RPMI7951 (cell line): ENCODE measurements around the gene CASZ1. TPM values are rescaled to one million over a fixed set of nuclear protein-coding genes. Genes with fewer than 3 reads are reported as not detected.

Source experiments
- DNase-seq: peaks from one replicate; pipeline ENCODE4 v3.0.0-alpha.2; 2012; ENCODE audit warnings: low read depth
- total RNA-seq: library from RNA; depleted of rRNA; stranded (reverse); fragments of >200 nt; shearing (Covaris generic); gene quantifications from 2 replicates; pipeline ENCODE4 v1.2.3, GENCODE V29; 2014

Gene CASZ1
- total RNA-seq, 1 experiment from 2014 or later: under 0.01 TPM

DNA sequence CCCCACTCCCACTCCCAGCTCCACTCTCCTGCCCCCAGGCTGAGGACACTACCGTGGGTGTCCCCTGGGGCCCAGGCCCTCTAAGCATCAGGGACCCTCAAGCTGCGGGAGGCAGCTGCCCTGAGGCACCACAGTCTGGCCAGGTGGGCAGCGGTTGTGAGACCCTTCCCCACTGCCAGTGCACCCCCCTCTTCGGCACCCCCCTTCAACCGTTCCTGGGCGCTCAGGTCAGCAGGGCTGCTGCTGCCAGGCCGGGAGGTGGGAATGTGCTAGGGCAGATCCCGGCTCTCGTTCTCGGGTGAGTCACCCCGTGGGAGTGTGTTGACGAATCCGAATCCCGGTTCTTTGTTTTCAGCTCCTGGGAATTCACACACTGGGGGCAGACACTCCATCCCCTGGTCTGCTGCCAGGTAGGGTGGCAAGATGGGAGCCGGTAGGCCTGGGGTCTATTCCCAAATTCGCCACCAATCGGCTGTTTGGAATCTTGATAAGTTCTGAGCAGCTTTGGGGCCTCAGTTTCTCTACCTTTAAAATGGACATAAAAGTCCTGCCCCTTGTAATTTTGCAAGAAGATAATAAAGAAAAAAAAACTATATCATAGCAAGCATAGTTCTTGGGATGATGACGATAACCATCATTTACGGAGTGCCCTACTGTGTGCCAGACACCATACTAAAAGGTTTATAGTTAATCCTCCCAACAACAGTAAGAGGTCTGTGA lies 28.5 kb upstream of the CASZ1 start:
- peak; percentile 63 for DNase-seq

DNA sequence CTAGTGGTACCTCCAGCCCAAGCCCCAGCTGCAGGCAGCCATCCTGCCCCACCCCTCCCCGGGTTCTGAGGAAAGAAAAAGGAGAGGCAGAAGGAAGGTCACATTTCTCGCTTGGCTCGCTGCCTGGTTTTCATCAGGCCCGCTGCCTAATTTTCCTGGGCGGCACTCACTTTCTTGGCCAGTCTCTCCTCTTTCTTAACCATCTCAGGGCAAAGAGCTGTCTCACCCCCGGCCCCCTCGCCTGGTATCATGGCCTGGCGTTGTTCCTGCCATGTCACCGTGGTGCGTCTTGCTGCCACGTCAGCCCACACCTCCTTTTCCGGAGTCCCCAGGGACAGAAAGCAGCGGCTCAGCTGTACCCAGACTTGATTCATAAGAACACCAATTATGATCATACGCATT lies 26.6 kb upstream of the CASZ1 start:
- DNase-seq: no peak

DNA sequence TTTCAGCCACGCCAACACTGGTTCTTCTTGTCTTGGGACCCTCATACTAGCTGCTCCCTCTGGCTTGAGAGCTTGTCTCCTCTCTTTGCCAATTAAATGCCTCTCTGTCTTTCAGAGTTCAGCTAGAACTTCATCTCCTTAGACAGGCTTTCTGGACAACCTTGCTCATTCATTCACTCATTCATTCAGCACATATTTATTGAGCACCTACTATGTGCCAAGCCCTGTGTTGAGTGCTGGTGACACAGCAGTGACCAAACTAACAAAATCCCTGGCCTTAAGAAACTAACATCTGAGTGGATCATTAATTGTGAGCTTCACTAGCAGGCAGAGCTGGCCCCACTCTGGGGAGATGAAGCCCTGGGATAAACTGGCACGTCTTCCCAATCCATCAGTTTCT lies 24.9 kb upstream of the CASZ1 start:
- no peak for DNase-seq

DNA sequence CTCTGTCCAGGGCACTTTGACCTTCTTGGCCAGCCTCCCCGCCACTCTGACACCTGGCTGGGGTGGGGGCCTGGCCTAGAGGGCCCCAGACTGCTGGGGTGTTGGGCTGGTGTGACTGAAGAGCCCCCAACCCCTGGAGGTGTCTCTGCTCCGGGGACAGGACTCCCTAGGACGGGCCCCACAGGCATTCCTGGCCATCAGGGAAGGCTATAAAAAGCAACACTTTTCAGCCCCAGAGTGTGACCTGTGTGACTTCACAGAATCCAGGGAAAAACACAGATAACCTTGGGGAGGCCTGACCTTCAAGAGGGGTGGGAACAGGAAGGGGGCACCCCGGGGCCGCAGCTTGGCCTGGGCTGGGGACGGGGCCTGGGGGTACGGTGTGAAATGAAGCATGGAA lies 24.0 kb upstream of the CASZ1 start:
- no peak for DNase-seq

DNA sequence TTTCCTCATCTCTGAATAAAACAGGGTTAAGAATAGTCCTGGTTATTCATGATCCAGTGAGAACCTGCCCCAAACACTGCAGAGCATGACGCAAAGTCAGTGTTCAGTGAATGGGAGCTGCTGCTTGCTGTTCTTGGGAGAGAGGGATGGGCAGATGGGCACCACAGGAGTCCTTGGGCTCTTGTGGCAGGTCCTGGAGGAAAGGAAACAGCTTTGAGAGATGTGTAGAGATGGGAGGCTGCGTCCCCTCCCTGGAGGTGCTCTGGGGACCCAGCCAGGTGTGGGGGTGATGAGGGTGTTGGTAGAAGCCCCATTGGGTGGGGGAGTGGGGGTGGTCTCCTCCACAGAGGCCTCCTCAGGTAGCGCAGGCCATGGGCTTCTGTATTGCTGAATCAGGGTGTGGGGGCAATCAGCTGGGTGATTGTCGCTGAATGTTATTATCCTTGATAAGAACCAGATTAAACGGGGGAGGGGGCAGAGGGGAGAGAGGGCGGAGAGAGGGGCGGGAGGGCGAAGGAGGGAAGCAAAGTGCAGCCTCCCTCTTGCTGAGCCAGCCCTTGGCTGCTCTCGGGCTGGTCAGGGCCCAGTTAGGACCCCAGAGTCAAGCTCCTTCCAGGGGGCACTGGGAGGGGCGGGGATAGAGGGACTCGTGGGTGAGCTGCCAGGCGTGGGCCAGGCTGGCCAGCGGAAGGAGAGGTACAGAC lies 22.9 kb upstream of the CASZ1 start:
- no peak for DNase-seq

DNA sequence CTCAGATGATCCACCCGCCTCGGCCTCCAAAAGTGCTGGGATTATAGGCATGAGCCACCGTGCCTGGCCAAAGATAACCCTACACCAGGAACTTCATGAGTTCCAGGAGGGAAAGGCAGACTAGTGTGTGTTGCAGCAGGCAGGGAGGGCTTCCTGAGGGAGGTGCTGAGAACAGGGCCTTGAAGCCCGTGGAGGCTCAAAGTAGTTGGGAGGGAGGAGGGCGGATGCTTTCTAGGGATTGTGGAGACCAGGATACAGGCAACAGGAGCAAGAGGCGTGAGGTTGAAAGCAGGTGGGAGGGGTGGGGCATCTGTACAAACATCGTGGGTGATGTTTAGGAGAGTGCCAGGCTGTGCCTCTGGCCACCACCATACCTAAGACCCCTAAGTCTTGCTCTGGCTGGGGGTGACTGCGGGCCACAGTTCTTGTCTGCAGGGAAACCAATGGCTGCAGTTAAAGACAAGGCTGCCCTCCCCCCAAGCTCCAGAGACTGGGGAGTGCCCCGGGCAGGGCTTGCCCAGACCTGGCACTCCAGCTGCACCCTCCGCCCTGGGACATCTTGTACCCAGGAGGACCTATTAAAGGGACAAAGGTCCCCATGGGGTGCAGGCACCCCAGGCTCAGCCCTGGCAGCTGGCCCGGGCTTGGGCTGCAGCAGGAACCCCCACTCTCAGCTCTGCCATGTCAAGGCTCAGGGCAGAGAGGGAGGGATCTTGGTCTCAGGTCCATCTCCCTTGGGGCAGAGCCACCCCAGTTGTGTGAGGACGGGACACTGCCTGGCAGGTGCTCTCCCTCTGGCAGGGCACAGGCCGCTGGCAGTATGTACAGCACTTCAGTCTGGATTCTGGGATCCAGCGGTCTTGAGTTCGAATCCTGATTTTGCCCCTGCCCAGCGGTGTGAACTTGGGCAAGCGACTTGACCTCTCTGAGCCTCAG lies 22.1 kb upstream of the CASZ1 start:
- DNase-seq: no peak

DNA sequence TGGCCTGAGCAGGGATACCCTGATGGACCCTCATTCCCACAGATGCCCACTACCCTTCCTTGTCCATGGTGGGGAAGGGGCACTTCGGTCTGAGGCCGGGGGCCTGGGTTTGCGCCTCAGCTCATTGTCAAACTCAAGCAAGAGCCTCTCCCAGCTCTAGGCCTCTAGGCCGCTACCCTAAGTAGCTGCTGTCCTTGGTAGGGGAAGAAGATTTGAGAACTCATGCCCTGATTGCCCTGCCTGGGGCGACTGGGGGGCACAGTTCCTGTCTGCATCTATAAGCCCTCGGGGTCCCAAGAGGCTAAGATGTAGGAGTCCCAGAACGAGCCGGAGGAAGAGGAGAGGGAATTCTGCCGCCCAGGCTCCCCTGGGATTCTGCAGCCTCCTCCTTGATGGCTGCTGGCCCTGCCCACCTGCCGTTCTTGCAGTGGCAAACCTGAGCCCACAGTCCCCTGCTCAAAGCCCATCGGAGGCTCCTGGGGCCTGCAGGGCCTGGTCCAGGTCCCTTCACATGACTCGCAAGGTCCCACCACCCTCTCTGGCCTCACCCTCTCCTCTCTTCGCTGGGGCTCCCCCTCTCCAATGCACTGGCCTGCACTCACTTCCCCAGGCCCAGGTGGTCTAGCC lies 20.4 kb upstream of the CASZ1 start:
- no peak for DNase-seq

DNA sequence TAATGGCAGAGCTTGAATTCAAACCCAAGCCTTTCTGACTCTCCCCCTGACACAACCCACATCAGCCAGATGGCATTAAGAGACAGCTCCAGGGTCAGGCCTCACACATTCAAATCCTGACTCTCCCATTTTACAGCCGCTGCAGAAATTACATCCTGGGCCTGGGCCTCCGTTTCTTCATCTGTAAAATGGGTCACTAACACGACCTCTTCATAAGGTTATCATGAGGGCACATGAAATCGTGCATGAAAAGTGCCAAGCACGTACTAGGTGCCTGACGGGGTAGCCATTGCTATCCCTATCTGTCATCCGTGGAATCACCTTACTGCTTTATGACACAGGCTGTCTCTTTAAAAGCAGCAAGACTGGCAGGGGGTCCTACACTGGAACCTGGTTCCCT lies 19.8 kb upstream of the CASZ1 start:
- no peak for DNase-seq

DNA sequence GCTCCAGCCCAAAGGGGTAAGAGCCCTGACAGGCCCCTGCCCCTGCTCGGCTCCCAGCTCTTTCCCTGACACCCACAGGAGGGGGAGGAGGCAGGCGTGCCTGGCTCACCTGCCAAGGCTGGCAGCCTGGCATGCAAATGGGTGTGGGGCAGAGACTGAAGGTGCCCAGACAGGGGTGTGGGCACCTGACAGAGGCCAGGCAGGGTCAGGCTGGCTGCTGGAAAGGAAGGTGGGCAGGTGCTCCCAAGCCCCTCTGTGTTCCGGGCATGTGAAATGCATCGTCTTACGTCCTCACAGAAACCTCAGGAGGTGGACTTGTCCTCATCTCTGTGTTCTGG lies 19.4 kb upstream of the CASZ1 start:
- no peak for DNase-seq

DNA sequence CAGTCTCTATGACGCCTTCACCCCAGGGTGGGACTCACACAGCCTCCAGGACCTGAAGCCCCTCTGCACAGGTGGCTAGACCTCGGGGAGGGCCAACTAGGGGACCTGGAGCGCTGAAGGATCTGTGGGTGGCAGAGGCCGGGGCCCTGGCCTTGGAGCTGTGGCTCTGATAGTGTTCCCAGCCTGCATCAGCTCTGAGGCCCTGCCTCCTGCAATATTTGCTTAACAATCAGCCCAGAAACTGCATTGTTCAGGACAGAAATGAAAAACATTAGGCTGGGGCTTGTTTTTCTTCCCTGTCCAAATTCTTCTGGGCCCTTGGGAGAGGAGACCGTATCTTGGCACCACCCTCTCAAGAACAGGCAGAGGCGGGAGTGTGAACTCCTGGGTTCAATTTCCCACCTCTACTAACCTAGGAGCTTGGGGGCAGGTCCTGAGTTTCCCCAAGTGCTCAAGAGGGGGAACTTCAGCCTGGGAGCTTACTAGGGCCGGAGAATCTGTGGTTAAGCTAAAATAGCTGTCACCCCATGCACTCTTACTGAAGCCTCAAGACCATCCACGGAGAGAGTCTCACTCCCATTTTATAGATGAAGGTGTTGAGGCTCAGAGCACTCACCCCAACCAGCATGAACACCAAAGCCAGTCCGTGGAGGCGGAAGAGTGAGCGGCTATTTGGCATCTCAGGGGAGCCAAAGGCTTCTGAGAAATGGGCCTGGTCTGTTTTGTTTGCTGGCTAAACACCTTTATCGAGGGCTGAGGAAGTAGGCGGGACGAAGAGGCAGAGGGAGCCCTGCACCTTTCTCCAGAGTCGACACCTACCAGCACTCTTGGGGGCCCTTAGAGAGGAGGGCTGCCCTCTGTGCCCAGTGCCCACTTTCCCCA lies 18.8 kb upstream of the CASZ1 start:
- no peak for DNase-seq

DNA sequence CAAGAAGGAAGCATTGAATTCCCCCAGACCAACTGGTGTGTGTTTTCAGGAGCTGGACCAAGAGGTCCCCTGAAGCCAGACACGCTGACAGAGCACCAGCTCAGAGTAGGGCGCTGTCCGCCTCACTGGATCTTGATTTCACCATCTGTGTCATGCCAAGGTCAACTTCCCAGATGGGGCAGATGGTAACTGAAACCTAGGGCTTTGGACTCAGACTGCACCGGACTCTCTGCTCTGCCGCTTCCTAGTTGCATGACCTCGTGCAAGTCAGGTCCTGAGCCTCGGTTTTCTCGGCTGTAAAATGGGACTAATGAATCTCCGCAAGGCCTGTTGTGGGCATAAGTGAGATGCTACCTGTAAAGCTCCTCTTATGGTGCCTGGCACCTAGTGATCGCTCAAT lies 17.9 kb upstream of the CASZ1 start:
- no peak for DNase-seq

DNA sequence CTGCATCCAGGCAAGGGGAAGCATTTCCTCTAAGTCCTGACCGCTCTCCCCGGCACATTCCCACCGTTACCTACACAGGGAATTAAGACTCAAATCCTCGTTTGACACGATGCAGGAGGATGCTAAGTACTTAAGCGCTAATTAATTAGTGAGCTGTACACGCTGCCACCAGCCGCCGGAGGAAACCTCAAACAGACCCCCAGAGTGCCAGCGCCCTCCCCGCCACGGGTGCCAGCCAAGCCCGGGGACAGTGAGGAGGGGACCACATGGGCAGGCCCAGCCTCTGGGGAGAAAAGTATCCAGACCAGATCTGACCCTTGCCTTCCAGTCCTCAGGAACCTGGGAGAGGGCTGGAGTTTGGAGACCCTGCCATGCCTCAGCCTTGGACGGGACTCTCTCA lies 17.4 kb upstream of the CASZ1 start:
- DNase-seq: no peak

DNA sequence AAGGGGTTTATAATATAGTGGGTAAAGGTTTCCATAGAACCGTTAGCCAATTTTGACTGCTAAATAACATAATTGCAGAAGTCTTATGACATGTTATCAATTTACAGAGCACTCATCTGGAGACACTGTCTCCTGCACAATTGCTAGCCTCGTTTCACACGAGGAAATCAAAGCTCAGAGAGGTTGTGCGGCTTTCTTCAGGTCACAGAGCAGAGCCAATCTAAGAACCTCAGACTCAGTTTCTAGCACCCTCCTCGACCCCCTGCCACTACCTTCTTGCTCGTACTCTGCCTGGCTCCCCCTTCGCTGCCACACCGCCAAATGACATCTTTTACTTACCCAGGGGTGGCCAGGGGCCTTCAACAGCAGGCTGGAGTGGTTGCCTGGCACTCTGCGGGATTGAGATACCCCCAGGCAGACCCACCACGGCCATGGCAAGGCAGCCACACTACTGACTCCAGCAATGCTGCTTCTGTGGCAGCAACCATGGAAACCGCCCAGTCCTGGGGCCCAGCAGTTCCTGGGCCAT lies 16.0 kb upstream of the CASZ1 start:
- DNase-seq: no peak

DNA sequence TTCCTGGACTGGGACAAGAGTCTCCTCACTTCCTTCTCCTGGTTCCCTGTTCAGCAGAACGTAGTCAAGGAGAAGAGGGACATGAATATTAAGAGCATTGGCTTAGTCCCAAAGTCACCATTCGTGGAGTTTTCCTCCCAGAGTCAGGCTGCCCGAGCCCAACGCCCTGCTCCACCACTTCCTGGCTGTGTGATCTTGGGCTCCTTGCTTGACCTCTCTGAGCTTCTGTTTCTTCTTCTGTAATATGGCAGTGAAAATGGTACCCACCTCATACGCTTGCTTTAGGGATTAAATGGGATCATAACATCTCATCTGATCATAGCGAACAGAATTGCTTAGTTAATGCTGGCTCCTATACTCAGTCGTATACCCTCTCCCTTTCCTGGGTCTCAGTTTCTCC lies 12.0 kb upstream of the CASZ1 start:
- DNase-seq: no peak

DNA sequence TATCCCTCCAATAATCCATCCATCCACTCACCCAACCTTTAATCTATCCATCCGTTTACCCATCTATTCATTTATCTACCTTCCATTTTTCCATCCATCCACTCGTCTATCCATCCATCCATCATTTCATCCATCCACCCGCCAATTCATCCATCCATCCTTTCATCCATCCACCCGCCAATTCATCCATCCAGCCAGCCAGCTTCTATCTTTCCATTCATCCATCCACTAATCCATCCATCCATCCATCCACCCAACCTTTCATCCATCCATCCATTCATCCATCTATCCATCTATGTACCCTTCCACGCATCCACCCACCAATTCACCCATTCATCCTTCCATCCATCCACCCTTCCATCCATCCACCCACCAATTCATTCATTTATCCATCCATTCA lies 10.5 kb upstream of the CASZ1 start:
- no peak for DNase-seq

DNA sequence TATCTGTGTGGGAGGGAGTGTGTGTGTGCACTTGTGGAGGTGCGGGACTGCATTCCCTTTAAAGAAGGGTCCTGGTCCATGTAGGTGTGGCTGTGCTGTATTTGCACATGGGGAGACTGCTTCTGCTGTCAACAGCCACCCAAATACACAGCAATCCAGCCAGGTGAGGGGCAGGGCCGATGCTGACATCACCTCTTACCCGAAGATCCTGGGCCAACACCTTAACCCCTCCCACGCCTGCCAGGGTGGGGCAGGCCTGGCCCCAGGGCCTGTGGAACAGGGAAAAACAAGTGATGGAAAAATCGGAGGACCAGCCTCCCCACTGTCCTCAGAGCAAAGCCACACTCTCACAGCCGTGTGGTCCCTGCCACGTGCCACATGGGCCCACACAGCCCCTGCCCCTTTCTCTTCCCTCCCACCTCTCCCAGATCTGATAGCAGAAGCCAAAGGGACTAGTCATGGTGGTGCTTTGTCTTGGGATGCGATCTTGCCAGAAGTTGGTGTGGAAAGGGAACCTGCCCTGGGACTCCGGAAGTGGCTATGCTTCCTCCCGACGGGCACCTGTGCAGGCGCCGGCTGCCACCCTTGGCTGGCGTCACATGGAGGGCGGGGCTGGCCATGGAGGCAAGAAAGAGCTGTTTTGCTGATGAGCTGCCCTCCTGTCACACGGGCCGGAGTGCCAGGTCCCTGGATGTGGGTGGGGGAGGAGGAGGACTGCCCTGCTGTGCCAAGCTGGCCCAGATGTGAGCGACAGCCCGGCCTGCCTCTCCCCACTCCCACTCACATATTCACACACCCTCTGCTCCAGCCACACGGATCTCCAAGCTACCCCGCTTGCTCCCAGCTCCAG lies 7.8 kb upstream of the CASZ1 start:
- no peak for DNase-seq

DNA sequence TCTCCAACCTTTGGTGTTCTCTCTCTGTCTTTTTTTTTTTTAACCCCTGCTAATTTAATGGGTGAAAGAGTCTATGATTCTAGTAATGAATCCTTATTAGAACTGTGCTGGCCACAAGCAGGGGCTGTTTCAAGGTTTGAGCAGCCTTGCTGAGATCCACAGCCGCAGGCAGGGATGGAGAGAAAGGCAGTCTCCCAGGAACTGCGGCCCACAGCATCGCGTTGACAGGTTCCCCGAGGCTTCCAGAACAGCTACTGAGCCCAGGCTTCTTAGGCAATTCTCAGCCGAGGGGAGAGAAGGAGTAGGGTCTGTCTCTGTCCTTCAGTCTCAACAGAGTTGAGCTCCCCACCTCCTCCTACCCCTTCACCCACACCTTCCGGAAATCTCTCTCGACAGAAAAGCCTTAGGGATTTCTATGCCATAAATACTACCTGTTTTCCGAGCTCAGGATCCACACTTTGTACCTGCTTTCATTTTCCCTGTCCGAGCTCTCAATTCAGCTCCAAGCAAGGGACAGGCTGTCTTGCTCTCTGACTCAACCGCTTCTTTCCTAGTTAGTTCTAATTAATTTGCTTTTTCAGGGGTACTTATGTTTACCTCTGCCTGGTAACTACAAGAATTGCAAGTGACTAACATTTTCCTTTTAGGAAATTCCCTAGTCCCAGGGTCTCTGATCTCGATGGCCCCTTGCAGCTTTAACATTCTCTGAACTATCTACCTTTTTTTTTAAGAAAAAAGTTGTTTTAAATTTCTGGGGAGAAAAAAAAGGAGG lies 6.7 kb upstream of the CASZ1 start:
- DNase-seq: no peak

DNA sequence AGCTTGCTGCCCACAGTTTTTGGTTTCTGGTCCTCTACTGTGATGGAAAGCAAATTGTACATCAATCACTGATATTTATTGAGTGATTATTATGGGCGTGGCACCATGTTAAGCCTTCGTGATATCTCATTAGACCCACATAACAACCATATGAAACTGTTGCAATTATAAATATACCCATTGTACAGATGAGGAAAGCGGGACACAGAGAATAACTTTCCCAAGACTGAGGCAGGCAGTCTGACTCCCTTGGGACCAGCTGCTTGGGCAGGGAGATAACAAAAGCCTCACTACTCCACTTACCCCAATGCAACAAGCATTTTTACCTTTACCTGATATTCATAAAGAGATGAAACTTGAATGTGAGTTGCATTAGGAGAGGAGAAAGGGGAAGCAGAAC lies 4.3 kb upstream of the CASZ1 start:
- DNase-seq: no peak

DNA sequence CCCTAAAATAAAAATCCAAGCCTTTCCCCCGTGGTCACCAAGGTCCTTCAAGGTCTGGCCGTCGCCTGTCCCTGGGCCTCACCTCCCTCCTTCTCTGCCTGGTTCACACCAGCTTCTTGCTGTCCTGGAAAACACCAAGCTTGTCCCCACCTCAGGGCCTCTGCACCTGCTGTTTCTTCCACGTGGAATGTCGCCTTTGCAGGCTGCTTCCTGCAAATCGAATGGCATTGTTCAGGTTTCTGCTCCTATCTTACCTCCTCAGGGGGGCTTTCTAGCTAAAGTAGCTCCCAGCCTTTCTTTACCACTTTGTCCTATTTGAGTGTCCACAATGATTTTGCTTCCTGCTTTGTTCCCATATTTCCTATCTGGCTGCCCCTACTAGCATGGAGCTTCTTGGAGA lies 3.3 kb upstream of the CASZ1 start:
- DNase-seq: no peak
